GM19372 (cell line): ENCODE data around the gene TGFBR1.
"Not testable (repeated sequence)": the region's sequence is repeated elsewhere in the genome, so short reads cannot be mapped to it uniquely, and the experiment has no call there.

Experiments used
- ATAC-seq: cut with Tn5 transposase; IDR thresholded peaks from one replicate; pipeline ENCODE4 v1.9.1; 2021; ENCODE audit warnings: mild to moderate bottlenecking, low read depth, moderate library complexity; ENCODE audit not compliant: unreplicated experiment

The TGFBR1 gene

GRCh38 chr9:99075246-99075912 lies 29.5 kb upstream of the TGFBR1 start:
- no peak for ATAC-seq

- ATAC-seq, result no peak
These were observed 28.9 kb upstream of the TGFBR1 start for GRCh38 chr9:99076030-99076429.

GRCh38 chr9:99076483-99077171 lies 28.3 kb upstream of the TGFBR1 start:
- ATAC-seq, result no peak

- ATAC-seq, result no peak
These were observed 26.2 kb upstream of the TGFBR1 start for GRCh38 chr9:99078717-99079116.

GRCh38 chr9:99079542-99079941 lies 25.4 kb upstream of the TGFBR1 start:
- no peak for ATAC-seq

GRCh38 chr9:99083051-99083450 lies 21.9 kb upstream of the TGFBR1 start:
- ATAC-seq, result no peak

- no peak for ATAC-seq
These were observed 18.7 kb upstream of the TGFBR1 start for GRCh38 chr9:99085949-99086948.

- ATAC-seq, result no peak
These were observed 17.5 kb upstream of the TGFBR1 start for GRCh38 chr9:99087462-99087861.

- ATAC-seq, result no peak
These were observed 14.4 kb upstream of the TGFBR1 start for GRCh38 chr9:99090336-99091130.

- no peak for ATAC-seq
These were observed 12.0 kb upstream of the TGFBR1 start for GRCh38 chr9:99092643-99093491.

- no peak for ATAC-seq
These were observed 11.5 kb upstream of the TGFBR1 start for GRCh38 chr9:99093492-99093791.

- ATAC-seq, result no peak
These were observed 9.3 kb upstream of the TGFBR1 start for GRCh38 chr9:99095565-99095964.

- no peak for ATAC-seq
These were observed 8.5 kb upstream of the TGFBR1 start for GRCh38 chr9:99096409-99096808.

- not testable (repeated sequence) for ATAC-seq
These were observed 4.9 kb upstream of the TGFBR1 start for GRCh38 chr9:99099806-99100585.

GRCh38 chr9:99101271-99101670 lies 3.6 kb upstream of the TGFBR1 start:
- no peak for ATAC-seq

GRCh38 chr9:99101812-99102211 lies 3.1 kb upstream of the TGFBR1 start:
- ATAC-seq, result no peak

GRCh38 chr9:99103054-99103895 lies 1.6 kb upstream of the TGFBR1 start:
- ATAC-seq, result no peak

- no peak for ATAC-seq
These were observed 933 bp upstream of the TGFBR1 start for GRCh38 chr9:99103901-99104458.
